Immature natural killer cell (primary cell): ENCODE results near the gene VGLL1. TPM values are rescaled to one million over a fixed set of nuclear protein-coding genes. Genes with fewer than 3 reads are reported as not detected.
A peak's percentile ranks its signal among the peaks of the same experiment; 100 is the strongest.

ENCODE experiments used
- DNase-seq, 3 donors: peaks; one replicate each; pipeline ENCODE4 v3.0.0; 2022; ENCODE audit warnings: mixed read lengths in 1 of 3
- H3K27ac Mint-ChIP-seq, 6 donors: one replicate each; pipeline ENCODE4 v1.8.0; 2020; ENCODE audit warnings: mixed read lengths in 6 of 6, mild to moderate bottlenecking in 5 of 6, inconsistent platforms in 4 of 6, moderate library complexity in 3 of 6
- H3K27me3 Mint-ChIP-seq, 3 donors: one replicate each; pipeline ENCODE4 v1.8.0; 2020 to 2021; ENCODE audit warnings: low read depth in 3 of 3, mild to moderate bottlenecking in 3 of 3, mixed read lengths in 3 of 3, moderate library complexity in 3 of 3, inconsistent platforms in 1 of 3
- H3K36me3 Mint-ChIP-seq, 3 donors: one replicate each; pipeline ENCODE4 v1.8.0; 2020; ENCODE audit warnings: mixed read lengths in 3 of 3, inconsistent platforms in 2 of 3, mild to moderate bottlenecking in 2 of 3
- H3K4me1 Mint-ChIP-seq, 2 donors: one replicate each; pipeline ENCODE4 v1.8.0; 2020; ENCODE audit warnings: inconsistent platforms in 2 of 2, mild to moderate bottlenecking in 2 of 2, mixed read lengths in 2 of 2, moderate library complexity in 1 of 2
- H3K4me3 Mint-ChIP-seq, 5 donors: one replicate each; pipeline ENCODE4 v1.8.0; 2020; ENCODE audit warnings: mild to moderate bottlenecking in 5 of 5, mixed read lengths in 5 of 5, inconsistent platforms in 3 of 5, moderate library complexity in 3 of 5
- H3K9me3 Mint-ChIP-seq, 6 donors: one replicate each; pipeline ENCODE4 v1.8.0; 2020; ENCODE audit warnings: mild to moderate bottlenecking in 6 of 6, mixed read lengths in 6 of 6, inconsistent platforms in 4 of 6, moderate library complexity in 3 of 6
- polyA plus RNA-seq, 3 donors: library from polyadenylated mRNA; unstranded; fragments of 300-500 nt; fragmentation: Illumina TruSeq; gene quantifications; one replicate each; pipeline ENCODE4 v1.2.3, GENCODE V29; 2021

VGLL1 gene
- polyA plus RNA-seq, 3 donors from 2014 or later: not detected

- Mint-ChIP-seq H3K9me3 (no peaks in the 10 kb centered on the region), H3K27me3 (peaks cover 2 to 5% (median 3%) of the 10 kb centered on the region in 3 donors), H3K27ac (peak overlapping the region in 1 of 6 donors; percentile 43), H3K4me3 (no peak overlapping the region), H3K4me1 (peaks cover 20 to 23% of the 10 kb centered on the region in 2 donors), H3K36me3 (no peaks in the 10 kb centered on the region)
- no peak for DNase-seq
Observed at GRCh38 chrX:136580316-136580715, 48.3 kb downstream of the VGLL1 start.

GRCh38 chrX:136582624-136583023 is 50.6 kb downstream of the VGLL1 start:
- Mint-ChIP-seq H3K4me1 (peaks cover 39 to 41% of the 10 kb centered on the region in 2 donors), H3K36me3 (no peaks in the 10 kb centered on the region), H3K4me3 (no peak overlapping the region), H3K9me3 (no peaks in the 10 kb centered on the region), H3K27me3 (peaks cover 2 to 8% (median 6%) of the 10 kb centered on the region in 3 donors), H3K27ac (no peak overlapping the region)
- no peak for DNase-seq

- DNase-seq: no peak
- Mint-ChIP-seq H3K4me1 (peaks cover 48% of the 10 kb centered on the region in 2 donors), H3K36me3 (no peaks in the 10 kb centered on the region), H3K4me3 (peak overlapping the region in 3 of 5 donors; percentile 63 to 85 (median 63)), H3K27me3 (peaks cover 5 to 12% (median 6%) of the 10 kb centered on the region in 3 donors), H3K27ac (peak overlapping the region; percentile 88 to 96 (median 92)), H3K9me3 (no peaks in the 10 kb centered on the region)
Observed at GRCh38 chrX:136584545-136584944, 52.5 kb downstream of the VGLL1 start.

DNA sequence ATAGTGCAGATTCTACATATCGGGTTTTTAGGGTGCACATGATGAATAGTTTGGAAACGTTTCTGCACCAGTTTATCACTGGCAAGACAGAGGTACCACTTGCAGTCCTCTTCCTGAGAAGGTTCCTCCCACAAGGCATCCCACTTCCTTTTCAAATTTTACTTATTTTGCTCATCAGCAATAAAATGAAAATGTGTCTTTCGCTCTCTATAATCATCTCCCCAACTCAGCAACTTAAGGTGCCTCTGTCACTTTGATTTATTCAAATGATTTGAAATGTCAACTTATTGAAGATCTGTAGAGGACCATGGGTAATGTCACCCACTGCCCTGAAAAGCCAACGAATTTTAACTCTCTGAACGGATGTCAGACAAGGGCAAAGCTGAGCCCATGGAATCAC is 53.2 kb downstream of the VGLL1 start:
- Mint-ChIP-seq H3K36me3 (no peaks in the 10 kb centered on the region), H3K9me3 (no peaks in the 10 kb centered on the region), H3K4me1 (peaks cover 48 to 49% of the 10 kb centered on the region in 2 donors), H3K4me3 (peak overlapping the region; percentile 0 to 85 (median 63)), H3K27ac (peak overlapping the region; percentile 88 to 96 (median 92)), H3K27me3 (peaks cover 5 to 12% (median 6%) of the 10 kb centered on the region in 3 donors)
- no peak for DNase-seq

- Mint-ChIP-seq H3K4me3 (peak overlapping the region; percentile 52 to 85 (median 77)), H3K4me1 (peaks cover 48 to 49% of the 10 kb centered on the region in 2 donors), H3K27ac (peak overlapping the region; percentile 88 to 96 (median 92))
Observed at GRCh38 chrX:136585960-136586359, 53.9 kb downstream of the VGLL1 start.

DNA sequence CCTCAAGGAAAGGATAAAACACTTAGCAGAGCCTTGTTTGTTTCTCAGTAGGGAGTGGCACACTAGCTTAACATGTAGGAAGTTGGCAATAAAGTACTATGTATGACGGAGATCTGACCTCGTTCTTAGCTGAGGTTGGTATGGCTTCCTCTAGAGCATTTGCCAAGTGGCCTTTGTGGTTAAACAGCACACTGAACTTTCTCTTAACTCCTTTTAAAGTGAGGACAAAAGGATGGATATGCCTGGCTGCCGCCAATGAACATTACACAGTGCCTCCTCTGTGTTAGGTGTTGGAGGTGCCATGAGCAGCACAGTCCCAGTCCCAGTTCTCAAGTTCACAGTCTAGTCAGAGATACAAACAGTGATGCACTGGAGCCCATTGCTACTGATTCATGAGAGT is 54.4 kb downstream of the VGLL1 start:
- H3K9me3 Mint-ChIP-seq: no peaks in the 10 kb centered on the region
- H3K27ac Mint-ChIP-seq: peak overlapping the region; percentile 88 to 96 (median 92)
- no peaks in the 10 kb centered on the region for H3K36me3 Mint-ChIP-seq
- H3K4me3 Mint-ChIP-seq: peak overlapping the region; percentile 52 to 85 (median 77)
- peak; percentile 69 to 83 (median 79) for DNase-seq
- peaks cover 5 to 12% (median 6%) of the 10 kb centered on the region in 3 donors for H3K27me3 Mint-ChIP-seq
- H3K4me1 Mint-ChIP-seq: peaks cover 48 to 49% of the 10 kb centered on the region in 2 donors

More at GRCh38 chrX:136585960-136586359, 53.9 kb downstream of the VGLL1 start:
- H3K36me3 Mint-ChIP-seq: no peaks in the 10 kb centered on the region
- DNase-seq: no peak
- H3K27me3 Mint-ChIP-seq: peaks cover 5 to 12% (median 6%) of the 10 kb centered on the region in 3 donors
- no peaks in the 10 kb centered on the region for H3K9me3 Mint-ChIP-seq

GRCh38 chrX:136587532-136587931 is 55.5 kb downstream of the VGLL1 start:
- peak overlapping the region; percentile 90 to 96 (median 92) for H3K27ac Mint-ChIP-seq

GRCh38 chrX:136588036-136588435 is 56.0 kb downstream of the VGLL1 start:
- peak; percentile 46 to 51 (median 49) for DNase-seq
- no peaks in the 10 kb centered on the region for H3K9me3 Mint-ChIP-seq
- no peaks in the 10 kb centered on the region for H3K36me3 Mint-ChIP-seq
- peaks cover 3 to 14% (median 5%) of the 10 kb centered on the region in 3 donors for H3K27me3 Mint-ChIP-seq
- peak overlapping the region; percentile 7 to 58 (median 49) for H3K4me3 Mint-ChIP-seq
- H3K4me1 Mint-ChIP-seq: peaks cover 48 to 49% of the 10 kb centered on the region in 2 donors
- H3K27ac Mint-ChIP-seq: peak overlapping the region; percentile 90 to 96 (median 92)

More at GRCh38 chrX:136587532-136587931, 55.5 kb downstream of the VGLL1 start:
- no peak for DNase-seq
- peaks cover 48 to 49% of the 10 kb centered on the region in 2 donors for H3K4me1 Mint-ChIP-seq
- peak overlapping the region; percentile 7 to 85 (median 57) for H3K4me3 Mint-ChIP-seq
- H3K27me3 Mint-ChIP-seq: peaks cover 3 to 14% (median 5%) of the 10 kb centered on the region in 3 donors
- no peaks in the 10 kb centered on the region for H3K36me3 Mint-ChIP-seq
- H3K9me3 Mint-ChIP-seq: no peaks in the 10 kb centered on the region

- no peaks in the 10 kb centered on the region for H3K9me3 Mint-ChIP-seq
- H3K36me3 Mint-ChIP-seq: no peaks in the 10 kb centered on the region
- peak overlapping the region in 3 of 6 donors; percentile 64 to 90 (median 72) for H3K27ac Mint-ChIP-seq
- H3K4me1 Mint-ChIP-seq: peaks cover 38% of the 10 kb centered on the region in 2 donors
- peaks cover 3 to 14% (median 5%) of the 10 kb centered on the region in 3 donors for H3K27me3 Mint-ChIP-seq
- no peak for DNase-seq
- H3K4me3 Mint-ChIP-seq: no peak overlapping the region
Observed at GRCh38 chrX:136589966-136590365, 58.0 kb downstream of the VGLL1 start.

GRCh38 chrX:136597356-136597755 is 65.3 kb downstream of the VGLL1 start:
- no peaks in the 10 kb centered on the region for H3K4me1 Mint-ChIP-seq
- no peaks in the 10 kb centered on the region for H3K36me3 Mint-ChIP-seq
- H3K27ac Mint-ChIP-seq: no peak overlapping the region
- peaks cover 0 to 7% (median 3%) of the 10 kb centered on the region in 3 donors for H3K27me3 Mint-ChIP-seq
- DNase-seq: no peak
- H3K4me3 Mint-ChIP-seq: no peak overlapping the region
- H3K9me3 Mint-ChIP-seq: no peaks in the 10 kb centered on the region

GRCh38 chrX:136597954-136598353 is 65.9 kb downstream of the VGLL1 start:
- H3K4me3 Mint-ChIP-seq: no peak overlapping the region

DNA sequence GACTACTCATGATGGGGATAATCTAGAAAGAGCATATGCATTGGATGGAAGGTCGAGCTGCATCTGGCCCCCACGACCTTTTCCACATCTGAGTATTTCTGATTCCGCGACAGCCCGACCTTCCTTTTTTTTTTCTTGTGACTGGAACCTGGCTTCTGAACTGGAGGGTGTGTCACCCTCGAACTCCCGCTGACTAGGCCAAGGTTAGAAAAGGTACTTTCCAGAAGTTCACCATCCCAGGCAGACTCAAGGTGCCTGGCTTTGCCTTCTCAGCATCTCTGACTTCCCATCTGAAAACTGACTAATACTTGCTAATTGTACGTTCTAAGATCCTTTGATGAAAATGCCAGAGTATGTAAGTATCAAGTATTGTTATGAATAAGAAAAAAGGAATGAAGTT is 66.6 kb downstream of the VGLL1 start:
- H3K27ac Mint-ChIP-seq: no peak overlapping the region
- no peaks in the 10 kb centered on the region for H3K36me3 Mint-ChIP-seq
- no peak overlapping the region for H3K4me3 Mint-ChIP-seq
- no peak for DNase-seq
- H3K9me3 Mint-ChIP-seq: no peaks in the 10 kb centered on the region
- peaks cover 0 to 6% (median 3%) of the 10 kb centered on the region in 3 donors for H3K27me3 Mint-ChIP-seq
- peaks cover 6% of the 10 kb centered on the region in 2 donors for H3K4me1 Mint-ChIP-seq

More at GRCh38 chrX:136597954-136598353, 65.9 kb downstream of the VGLL1 start:
- Mint-ChIP-seq H3K27ac (no peak overlapping the region), H3K36me3 (no peaks in the 10 kb centered on the region), H3K4me1 (no peaks in the 10 kb centered on the region), H3K27me3 (peaks cover 0 to 6% (median 3%) of the 10 kb centered on the region in 3 donors), H3K9me3 (no peaks in the 10 kb centered on the region)
- DNase-seq: no peak

GRCh38 chrX:136600059-136600458 is 68.0 kb downstream of the VGLL1 start:
- Mint-ChIP-seq H3K36me3 (no peaks in the 10 kb centered on the region), H3K27ac (no peak overlapping the region), H3K4me3 (no peak overlapping the region), H3K4me1 (peaks cover 15 to 16% of the 10 kb centered on the region in 2 donors), H3K27me3 (peaks cover 0 to 6% (median 3%) of the 10 kb centered on the region in 3 donors), H3K9me3 (no peaks in the 10 kb centered on the region)
- no peak for DNase-seq
